HL-60 (cell line): ENCODE measurements around the gene PDE8A.

ENCODE experiments used
- DNase-seq, 2 experiments: peaks; one replicate each; pipeline ENCODE4 v3.0.0-alpha.2; 2010 to 2020; ENCODE audit warnings: low read depth in 1 of 2, low spot score in 1 of 2
- H3K27ac ChIP-seq: fragments of 250-450 bp; sonication (Bioruptor Pico); replicated peaks from 2 replicates; pipeline ENCODE4 v1.5.1; 2020; ENCODE audit warnings: mild to moderate bottlenecking, moderate library complexity
- H3K27me3 ChIP-seq: fragments of 250-450 bp; sonication (Bioruptor Pico); 2 replicates; pipeline ENCODE4 v1.5.1; 2021; ENCODE audit warnings: mild to moderate bottlenecking, moderate library complexity; ENCODE audit not compliant: insufficient read depth, poor library complexity, severe bottlenecking
- H3K4me3 ChIP-seq: replicated peaks from 2 replicates; pipeline ENCODE4 v1.5.1; 2011; ENCODE audit warnings: mild to moderate bottlenecking, control low read depth, low read length; ENCODE audit not compliant: insufficient read depth
- GABPA ChIP-seq: IDR thresholded peaks from 2 replicates; pipeline ENCODE4 v1.6.1; 2012; ENCODE audit warnings: low read depth
- POLR2AphosphoS5 ChIP-seq: IDR thresholded peaks from 2 replicates; pipeline ENCODE4 v1.6.1; 2012; ENCODE audit warnings: low read depth
- SPI1 ChIP-seq: IDR thresholded peaks from 2 replicates; pipeline ENCODE4 v1.6.1; 2012; ENCODE audit warnings: low read depth, mild to moderate bottlenecking, borderline replicate concordance
- TF ChIP-seq, protein P1 (sequence below): IDR thresholded peaks from 2 replicates; pipeline ENCODE4 v1.6.1; 2012; ENCODE audit warnings: low read depth; ENCODE audit not compliant: insufficient replicate concordance
- TF ChIP-seq, protein P2 (sequence below): IDR thresholded peaks from one replicate; pipeline ENCODE4 v1.5.1; 2011; ENCODE audit warnings: low read length, control low read depth, inconsistent platforms; ENCODE audit not compliant: insufficient read depth

The PDE8A gene

DNA sequence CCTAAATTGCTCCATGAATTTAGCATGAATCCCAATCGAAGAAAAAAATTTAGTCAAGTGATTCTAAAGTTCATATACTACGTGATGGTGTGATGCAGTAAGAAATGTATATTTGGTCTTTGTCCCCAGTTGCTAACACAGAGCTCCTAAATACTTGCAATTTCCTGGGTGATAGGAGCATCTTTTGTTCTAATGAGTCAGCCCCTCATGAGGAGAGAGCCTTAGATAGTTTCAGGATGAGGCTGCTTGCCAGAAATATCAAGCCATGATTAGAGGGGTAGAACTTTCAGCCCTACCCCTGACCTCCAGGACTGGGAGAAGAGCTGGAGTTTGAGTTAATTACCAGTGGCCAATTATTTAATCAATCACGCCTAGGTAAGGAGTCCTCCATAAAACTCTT lies 170.2 kb downstream of the PDE8A start:
- TF ChIP-seq, protein P1, sequence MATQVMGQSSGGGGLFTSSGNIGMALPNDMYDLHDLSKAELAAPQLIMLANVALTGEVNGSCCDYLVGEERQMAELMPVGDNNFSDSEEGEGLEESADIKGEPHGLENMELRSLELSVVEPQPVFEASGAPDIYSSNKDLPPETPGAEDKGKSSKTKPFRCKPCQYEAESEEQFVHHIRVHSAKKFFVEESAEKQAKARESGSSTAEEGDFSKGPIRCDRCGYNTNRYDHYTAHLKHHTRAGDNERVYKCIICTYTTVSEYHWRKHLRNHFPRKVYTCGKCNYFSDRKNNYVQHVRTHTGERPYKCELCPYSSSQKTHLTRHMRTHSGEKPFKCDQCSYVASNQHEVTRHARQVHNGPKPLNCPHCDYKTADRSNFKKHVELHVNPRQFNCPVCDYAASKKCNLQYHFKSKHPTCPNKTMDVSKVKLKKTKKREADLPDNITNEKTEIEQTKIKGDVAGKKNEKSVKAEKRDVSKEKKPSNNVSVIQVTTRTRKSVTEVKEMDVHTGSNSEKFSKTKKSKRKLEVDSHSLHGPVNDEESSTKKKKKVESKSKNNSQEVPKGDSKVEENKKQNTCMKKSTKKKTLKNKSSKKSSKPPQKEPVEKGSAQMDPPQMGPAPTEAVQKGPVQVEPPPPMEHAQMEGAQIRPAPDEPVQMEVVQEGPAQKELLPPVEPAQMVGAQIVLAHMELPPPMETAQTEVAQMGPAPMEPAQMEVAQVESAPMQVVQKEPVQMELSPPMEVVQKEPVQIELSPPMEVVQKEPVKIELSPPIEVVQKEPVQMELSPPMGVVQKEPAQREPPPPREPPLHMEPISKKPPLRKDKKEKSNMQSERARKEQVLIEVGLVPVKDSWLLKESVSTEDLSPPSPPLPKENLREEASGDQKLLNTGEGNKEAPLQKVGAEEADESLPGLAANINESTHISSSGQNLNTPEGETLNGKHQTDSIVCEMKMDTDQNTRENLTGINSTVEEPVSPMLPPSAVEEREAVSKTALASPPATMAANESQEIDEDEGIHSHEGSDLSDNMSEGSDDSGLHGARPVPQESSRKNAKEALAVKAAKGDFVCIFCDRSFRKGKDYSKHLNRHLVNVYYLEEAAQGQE = no peak
- TF ChIP-seq, protein P2, sequence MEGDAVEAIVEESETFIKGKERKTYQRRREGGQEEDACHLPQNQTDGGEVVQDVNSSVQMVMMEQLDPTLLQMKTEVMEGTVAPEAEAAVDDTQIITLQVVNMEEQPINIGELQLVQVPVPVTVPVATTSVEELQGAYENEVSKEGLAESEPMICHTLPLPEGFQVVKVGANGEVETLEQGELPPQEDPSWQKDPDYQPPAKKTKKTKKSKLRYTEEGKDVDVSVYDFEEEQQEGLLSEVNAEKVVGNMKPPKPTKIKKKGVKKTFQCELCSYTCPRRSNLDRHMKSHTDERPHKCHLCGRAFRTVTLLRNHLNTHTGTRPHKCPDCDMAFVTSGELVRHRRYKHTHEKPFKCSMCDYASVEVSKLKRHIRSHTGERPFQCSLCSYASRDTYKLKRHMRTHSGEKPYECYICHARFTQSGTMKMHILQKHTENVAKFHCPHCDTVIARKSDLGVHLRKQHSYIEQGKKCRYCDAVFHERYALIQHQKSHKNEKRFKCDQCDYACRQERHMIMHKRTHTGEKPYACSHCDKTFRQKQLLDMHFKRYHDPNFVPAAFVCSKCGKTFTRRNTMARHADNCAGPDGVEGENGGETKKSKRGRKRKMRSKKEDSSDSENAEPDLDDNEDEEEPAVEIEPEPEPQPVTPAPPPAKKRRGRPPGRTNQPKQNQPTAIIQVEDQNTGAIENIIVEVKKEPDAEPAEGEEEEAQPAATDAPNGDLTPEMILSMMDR = no peak
- TF ChIP-seq POLR2AphosphoS5 (no peak), GABPA (no peak), SPI1 (no peak)
- H3K27ac ChIP-seq = no peak overlapping the region
- no peaks in the 10 kb centered on the region for H3K27me3 ChIP-seq
- DNase-seq = no peak
- H3K4me3 ChIP-seq = no peak overlapping the region

DNA sequence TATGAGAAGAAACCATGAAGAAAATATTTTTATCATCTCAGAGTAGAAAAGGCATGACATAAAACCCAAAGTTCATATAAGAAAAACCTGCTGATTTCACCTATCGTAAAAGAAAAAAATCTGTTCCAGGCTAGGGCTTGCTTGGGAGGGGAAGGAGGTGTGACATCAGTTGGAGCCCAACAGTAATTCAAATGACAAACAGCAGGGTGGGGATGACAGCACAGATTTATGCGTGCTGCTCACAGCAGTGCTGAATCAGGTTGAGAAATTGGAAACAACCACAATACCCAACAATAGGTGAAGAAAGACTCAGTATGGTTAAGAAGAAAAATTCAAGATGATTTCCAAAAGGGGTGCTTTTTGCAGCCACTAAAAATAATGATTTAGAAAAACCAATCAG lies 172.4 kb downstream of the PDE8A start:
- no peak overlapping the region for H3K27ac ChIP-seq
- peaks cover 4% of the 10 kb centered on the region for H3K27me3 ChIP-seq
- H3K4me3 ChIP-seq = no peak overlapping the region
- TF ChIP-seq POLR2AphosphoS5 (no peak), SPI1 (no peak), GABPA (no peak)
- TF ChIP-seq, protein P1 = no peak
- TF ChIP-seq, protein P2 = no peak
- no peak for DNase-seq

DNA sequence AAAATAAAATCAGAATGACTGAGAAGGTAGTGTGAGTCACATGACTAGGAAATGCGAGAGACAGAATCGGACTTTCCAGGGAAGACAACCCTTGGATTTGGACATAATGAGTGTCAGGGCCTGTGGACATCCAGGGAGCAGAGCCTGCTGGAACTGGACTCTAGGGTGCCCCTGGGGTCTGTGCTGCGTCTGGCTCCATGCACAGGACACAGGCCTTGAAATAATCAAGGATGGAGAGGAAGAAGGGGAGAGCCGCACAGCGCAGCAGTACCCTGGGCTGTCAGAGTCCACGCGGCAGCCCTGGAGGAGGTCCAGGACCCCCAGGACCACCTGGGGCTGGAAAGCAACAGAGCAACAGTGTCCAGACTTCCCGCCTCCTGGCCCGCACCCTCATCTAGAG lies 173.7 kb downstream of the PDE8A start:
- H3K4me3 ChIP-seq = no peak overlapping the region
- no peak for DNase-seq
- TF ChIP-seq SPI1 (no peak), POLR2AphosphoS5 (no peak), GABPA (no peak)
- TF ChIP-seq, protein P2 = no peak
- TF ChIP-seq, protein P1 = no peak
- peaks cover 4% of the 10 kb centered on the region for H3K27me3 ChIP-seq
- H3K27ac ChIP-seq = no peak overlapping the region
